Mucosa of descending colon (tissue), 3 donors: ENCODE results near the gene IKZF3. TPM values are rescaled to one million over a fixed set of nuclear protein-coding genes. Genes with fewer than 3 reads are reported as not detected.

Source experiments
- ATAC-seq: fragments of 200-7000 bp; cut with Tn5 transposase; one replicate; pipeline ENCODE4 v1.9.1; 2020; ENCODE audit warnings: mild to moderate bottlenecking, moderate library complexity
- DNase-seq, 3 donors: peaks; one replicate each; pipeline ENCODE4 v3.0.0-alpha.2; 2020
- H3K36me3 ChIP-seq: fragments of 200-600 bp; one replicate; pipeline ENCODE4 v1.8.0; 2021; ENCODE audit warnings: low read depth, mild to moderate bottlenecking
- H3K4me1 ChIP-seq: fragments of 200-600 bp; one replicate; pipeline ENCODE4 v1.8.0; 2021; ENCODE audit warnings: low read depth, mild to moderate bottlenecking
- H3K4me3 ChIP-seq: fragments of 200-600 bp; one replicate; pipeline ENCODE4 v1.8.0; 2021; ENCODE audit warnings: mild to moderate bottlenecking
- H3K9me3 ChIP-seq: fragments of 200-600 bp; one replicate; pipeline ENCODE4 v1.8.0; 2021; ENCODE audit warnings: mild to moderate bottlenecking
- intact Hi-C, 2 donors: fragments of 100-400 bp; cut with DNase I in 1 of 2; cut with micrococcal nuclease in 1 of 2; formaldehyde crosslinking; loops; one replicate each; pipeline versions ENCODE4 v1.11.0 to v1.11.1; 2022; cut with DNase I, micrococcal nuclease
- total RNA-seq, 3 donors: library from RNA; stranded (reverse); fragmentation: NEBNext Ultra II Directional in 2 of 3; extraction: Animal tissue kit (Norgen Biotek cat#: 25700) in 2 of 3; gene quantifications; one replicate each; pipeline versions ENCODE4 v1.2.1 to v1.2.4, GENCODE V29; 2021 to 2023
- TF ChIP-seq, protein P1 (sequence below): fragments of 200-600 bp; IDR thresholded peaks from one replicate; pipeline ENCODE4 v1.8.0; 2022; ENCODE audit warnings: antibody characterized with exemption, mild to moderate bottlenecking
- donor health status: DM: no; HTN: no; CAD: no; lungs with moderate emphysema.
- donor health status: DM: no; HTN: no; CAD: no.
- donor health status: DM: no; HTN: yes; CAD: no.

Gene IKZF3
- total RNA-seq, 3 donors from 2014 or later: 3.5 to 5.3 (median 4.6) TPM

DNA sequence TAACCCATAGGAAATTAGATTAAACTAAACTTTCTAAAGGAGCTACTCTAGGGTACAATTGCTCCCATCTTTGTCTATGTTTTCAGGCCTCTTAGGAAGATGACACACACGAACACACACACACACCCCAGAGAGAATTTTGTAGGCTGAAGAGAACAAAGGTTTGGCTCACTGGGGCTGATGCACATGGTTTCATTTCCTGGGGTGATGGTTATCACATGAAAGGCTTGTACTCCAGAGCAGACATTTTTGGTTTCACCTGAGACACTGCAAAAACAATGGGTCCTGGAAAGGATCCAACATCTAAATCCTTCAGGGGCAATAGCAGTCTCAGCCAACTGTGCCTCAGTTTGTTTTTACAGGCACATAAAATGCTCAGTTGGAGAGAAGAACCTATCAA lies 63.6 kb downstream of the IKZF3 start:
- no peak for DNase-seq
- peak; percentile 77 for ATAC-seq
- H3K4me1 ChIP-seq: no peaks in the 10 kb centered on the region

DNA sequence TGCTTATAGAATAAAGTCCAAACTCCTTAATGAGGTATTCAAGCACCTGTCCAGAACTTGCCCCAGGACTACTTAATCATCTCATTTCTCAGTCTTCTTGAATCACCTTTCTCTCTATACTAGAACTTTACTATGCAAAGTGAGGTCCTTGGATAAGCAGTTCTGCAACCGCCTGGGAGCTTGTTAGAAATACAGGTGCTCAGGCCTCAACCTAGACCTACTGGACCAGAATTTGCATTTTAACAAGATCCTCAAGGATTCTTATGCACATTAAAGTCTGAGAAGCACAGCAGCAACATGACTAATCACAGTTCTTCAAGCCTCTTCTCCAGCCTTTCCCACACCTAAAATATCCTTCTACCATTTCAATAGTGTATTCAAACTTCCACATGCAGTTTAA lies 64.7 kb downstream of the IKZF3 start:
- Histone ChIP-seq H3K4me3 (no peak overlapping the region), H3K9me3 (no peaks in the 10 kb centered on the region), H3K36me3 (no peaks in the 10 kb centered on the region), H3K4me1 (no peaks in the 10 kb centered on the region)
- TF ChIP-seq, protein P1, sequence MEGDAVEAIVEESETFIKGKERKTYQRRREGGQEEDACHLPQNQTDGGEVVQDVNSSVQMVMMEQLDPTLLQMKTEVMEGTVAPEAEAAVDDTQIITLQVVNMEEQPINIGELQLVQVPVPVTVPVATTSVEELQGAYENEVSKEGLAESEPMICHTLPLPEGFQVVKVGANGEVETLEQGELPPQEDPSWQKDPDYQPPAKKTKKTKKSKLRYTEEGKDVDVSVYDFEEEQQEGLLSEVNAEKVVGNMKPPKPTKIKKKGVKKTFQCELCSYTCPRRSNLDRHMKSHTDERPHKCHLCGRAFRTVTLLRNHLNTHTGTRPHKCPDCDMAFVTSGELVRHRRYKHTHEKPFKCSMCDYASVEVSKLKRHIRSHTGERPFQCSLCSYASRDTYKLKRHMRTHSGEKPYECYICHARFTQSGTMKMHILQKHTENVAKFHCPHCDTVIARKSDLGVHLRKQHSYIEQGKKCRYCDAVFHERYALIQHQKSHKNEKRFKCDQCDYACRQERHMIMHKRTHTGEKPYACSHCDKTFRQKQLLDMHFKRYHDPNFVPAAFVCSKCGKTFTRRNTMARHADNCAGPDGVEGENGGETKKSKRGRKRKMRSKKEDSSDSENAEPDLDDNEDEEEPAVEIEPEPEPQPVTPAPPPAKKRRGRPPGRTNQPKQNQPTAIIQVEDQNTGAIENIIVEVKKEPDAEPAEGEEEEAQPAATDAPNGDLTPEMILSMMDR: no peak
- intact Hi-C loops: no loop called here
- ATAC-seq: no peak
- no peak for DNase-seq

More for the DNA sequence above, 63.6 kb downstream of the IKZF3 start:
- intact Hi-C loops: no loop called here
- Histone ChIP-seq H3K9me3 (no peaks in the 10 kb centered on the region), H3K36me3 (no peaks in the 10 kb centered on the region), H3K4me3 (no peak overlapping the region)
- TF ChIP-seq, protein P1: no peak

DNA sequence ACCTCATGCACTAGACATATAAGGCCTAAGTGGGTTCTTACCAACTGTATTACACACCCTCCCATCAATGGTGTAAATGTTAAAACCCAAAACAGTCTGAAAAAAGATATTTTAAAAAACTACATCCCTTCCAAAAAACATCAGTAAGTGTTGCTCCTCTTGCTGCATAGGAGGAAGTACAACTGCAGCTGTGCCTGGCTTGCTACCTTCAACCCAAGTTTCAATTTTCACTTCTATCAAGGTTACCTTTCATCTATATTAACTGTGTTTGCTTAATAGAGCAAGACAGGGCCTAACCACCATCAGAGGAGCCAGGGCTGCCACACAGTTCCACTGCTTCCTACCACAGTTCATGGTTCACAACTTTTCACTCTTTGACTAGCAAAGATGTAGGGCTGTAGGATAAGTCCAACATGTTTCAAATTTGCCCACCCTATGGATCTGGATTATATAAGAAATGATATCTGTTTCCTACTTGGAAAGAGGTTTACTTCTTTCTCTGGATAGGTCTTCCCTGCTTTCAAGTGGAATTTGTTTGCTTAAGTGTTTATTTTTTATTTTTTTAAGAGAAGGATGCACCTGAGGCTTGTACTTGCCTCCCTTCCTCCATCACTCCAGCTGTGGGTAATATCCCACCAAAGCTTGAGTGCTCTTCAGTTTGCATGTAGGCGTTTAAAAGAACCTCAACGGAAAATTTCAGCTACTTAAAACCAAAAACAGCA lies 69.7 kb downstream of the IKZF3 start:
- Histone ChIP-seq H3K4me3 (no peak overlapping the region), H3K4me1 (no peaks in the 10 kb centered on the region), H3K36me3 (no peaks in the 10 kb centered on the region), H3K9me3 (no peaks in the 10 kb centered on the region)
- ATAC-seq (peak; percentile 86), DNase-seq (peak in 1 of 3 donors; percentile 21)
- TF ChIP-seq, protein P1: no peak
- intact Hi-C loops: no loop called here

DNA sequence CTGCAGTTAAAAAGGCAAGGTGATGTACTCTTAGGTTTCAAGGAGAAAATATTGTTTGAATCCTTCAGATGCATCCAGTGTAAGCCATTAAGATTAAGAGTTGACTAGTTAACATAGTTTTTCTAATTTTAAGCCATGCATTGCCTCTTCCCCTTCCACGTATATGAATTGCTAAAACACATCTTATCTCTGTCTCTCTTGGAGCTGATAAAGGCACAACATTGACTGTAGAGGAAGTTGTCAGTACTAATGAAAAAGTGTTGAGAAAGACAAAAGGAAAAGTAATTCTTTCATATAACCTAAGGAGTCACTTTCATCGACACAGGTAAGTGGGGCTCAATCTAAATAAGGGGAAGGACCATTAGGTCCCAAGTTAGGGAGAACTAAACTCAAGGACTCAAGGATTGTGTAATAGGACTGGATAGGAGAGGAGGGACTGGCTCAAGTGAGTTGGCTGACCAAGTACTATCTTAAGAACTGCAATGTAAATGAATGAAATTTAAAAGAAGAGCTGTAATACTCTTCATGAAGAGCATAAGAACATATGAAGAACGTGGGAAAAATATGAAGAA lies 70.7 kb downstream of the IKZF3 start:
- no peaks in the 10 kb centered on the region for H3K4me1 ChIP-seq
- intact Hi-C loops: no loop called here
- no peaks in the 10 kb centered on the region for H3K9me3 ChIP-seq
- ATAC-seq (peak; percentile 31), DNase-seq (no peak)
- TF ChIP-seq, protein P1: no peak
- no peaks in the 10 kb centered on the region for H3K36me3 ChIP-seq
- no peak overlapping the region for H3K4me3 ChIP-seq

DNA sequence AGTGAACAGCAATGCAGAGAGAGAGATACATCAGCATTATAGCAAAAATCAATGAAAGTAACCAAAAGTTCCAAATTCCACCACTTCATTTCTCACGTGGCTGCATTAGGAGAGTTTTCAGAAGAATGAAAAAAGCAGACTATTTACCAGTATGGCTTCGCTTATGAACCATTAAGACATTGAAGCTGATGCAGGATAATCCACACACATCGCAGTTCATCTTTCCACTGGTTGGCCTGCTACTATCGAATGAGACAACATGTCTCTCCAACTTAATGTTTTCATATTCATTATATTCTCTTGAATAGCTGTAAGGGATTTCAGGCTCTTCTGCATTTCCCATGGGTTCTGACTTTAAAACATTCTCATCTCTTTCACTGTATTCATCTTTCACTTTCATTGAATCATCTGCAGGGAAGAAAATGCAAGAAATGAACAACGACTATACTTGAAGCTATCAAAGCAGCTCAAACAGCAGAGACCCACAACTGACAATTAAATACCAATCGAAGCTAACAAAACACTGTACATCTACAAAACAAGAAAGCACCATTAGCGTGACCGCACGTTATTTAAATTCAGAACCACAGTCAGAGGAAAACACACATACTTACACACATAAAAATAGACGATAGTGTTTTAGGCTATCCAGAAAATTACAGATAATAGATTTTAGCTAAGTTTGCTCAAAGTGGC lies 71.4 kb downstream of the IKZF3 start:
- TF ChIP-seq, protein P1: no peak
- DNase-seq (no peak), ATAC-seq (peak; percentile 24)
- Histone ChIP-seq H3K9me3 (no peaks in the 10 kb centered on the region), H3K36me3 (no peaks in the 10 kb centered on the region), H3K4me1 (no peaks in the 10 kb centered on the region), H3K4me3 (no peak overlapping the region)
- intact Hi-C loops: no loop called here
